GM19193 (cell line): Measurements from ENCODE around the gene MATN3.

Experiments used
- POLR2A ChIP-seq: IDR thresholded peaks from 4 replicates; pipeline ENCODE4 v1.6.1; 2011; ENCODE audit not compliant: insufficient read depth, insufficient read length; ENCODE audit errors: extremely low read depth

Gene MATN3

GRCh38 chr2:20021405-20022009 lies 9.0 kb upstream of the MATN3 start:
- no peak for TF ChIP-seq POLR2A

- TF ChIP-seq POLR2A, result no peak
Observed at GRCh38 chr2:20019747-20020146, 7.3 kb upstream of the MATN3 start.

- no peak for TF ChIP-seq POLR2A
Observed at GRCh38 chr2:20018601-20019152, 6.2 kb upstream of the MATN3 start.

GRCh38 chr2:20016346-20016745 lies 3.9 kb upstream of the MATN3 start:
- TF ChIP-seq POLR2A, result no peak

GRCh38 chr2:20015482-20016083 lies 3.1 kb upstream of the MATN3 start:
- TF ChIP-seq POLR2A, result no peak

GRCh38 chr2:20013126-20013849 lies 820 bp upstream of the MATN3 start:
- TF ChIP-seq POLR2A, result no peak

- no peak for TF ChIP-seq POLR2A
Observed at GRCh38 chr2:20012032-20012281, 511 bp downstream of the MATN3 start.

- TF ChIP-seq POLR2A, result no peak
Observed at GRCh38 chr2:20011276-20012031, 1.0 kb downstream of the MATN3 start.

- TF ChIP-seq POLR2A, result no peak
Observed at GRCh38 chr2:20008703-20009102, 3.8 kb downstream of the MATN3 start.

- TF ChIP-seq POLR2A, result no peak
Observed at GRCh38 chr2:20005891-20006470, 6.5 kb downstream of the MATN3 start.

- TF ChIP-seq POLR2A, result no peak
Observed at GRCh38 chr2:20005067-20005627, 7.3 kb downstream of the MATN3 start.

- TF ChIP-seq POLR2A, result no peak
Observed at GRCh38 chr2:20001361-20001863, 11.1 kb downstream of the MATN3 start.

- no peak for TF ChIP-seq POLR2A
Observed at GRCh38 chr2:19993731-19994130, 18.7 kb downstream of the MATN3 start.

GRCh38 chr2:19991895-19992294 lies 20.6 kb downstream of the MATN3 start:
- TF ChIP-seq POLR2A, result no peak

- no peak for TF ChIP-seq POLR2A
Observed at GRCh38 chr2:19990416-19990728, 22.1 kb downstream of the MATN3 start.
